Right lobe of liver (tissue), 6 donors: Measurements from ENCODE around the gene KIRREL2. TPM values are rescaled to one million over a fixed set of nuclear protein-coding genes. Genes with fewer than 3 reads are reported as not detected.

Experiments used
- ATAC-seq, 4 donors: fragments of 200-7000 bp; cut with Tn5 transposase; one replicate each; pipeline ENCODE4 v1.9.1; 2020; ENCODE audit warnings: mild to moderate bottlenecking in 4 of 4, moderate library complexity in 4 of 4
- DNase-seq, 3 donors: peaks; one replicate each; pipeline ENCODE4 v3.0.0-alpha.2; 2020
- H3K27ac ChIP-seq, 3 donors: fragments of 200-600 bp; one replicate each; pipeline ENCODE4 v1.8.0; 2022
- H3K27me3 ChIP-seq, 2 donors: fragments of 200-600 bp; one replicate each; pipeline ENCODE4 v1.8.0; 2022
- H3K36me3 ChIP-seq, 4 donors: fragments of 200-600 bp; sonication (generic) in 1 of 4; one replicate each; pipeline versions ENCODE4 v1.5.1 to v1.8.0; 2017 to 2022; ENCODE audit warnings: control low read depth in 1 of 4
- H3K4me1 ChIP-seq, 4 donors: fragments of 200-600 bp; sonication (generic) in 1 of 4; one replicate each; pipeline versions ENCODE4 v1.5.1 to v1.8.0; 2017 to 2022; ENCODE audit warnings: control low read depth in 1 of 4
- H3K4me3 ChIP-seq, 3 donors: fragments of 200-600 bp; one replicate each; pipeline ENCODE4 v1.8.0; 2022
- H3K9me3 ChIP-seq, 4 donors: fragments of 200-600 bp; sonication (generic) in 1 of 4; one replicate each; pipeline versions ENCODE4 v1.5.1 to v1.8.0; 2017 to 2022; ENCODE audit warnings: control low read depth in 1 of 4
- CTCF ChIP-seq, 4 donors: fragments of 200-600 bp in 3 of 4; fragments of 450-650 bp in 1 of 4; IDR thresholded peaks; one replicate each; pipeline versions ENCODE4 v1.5.1 to v1.8.0; 2016 to 2022; ENCODE audit warnings: antibody characterized with exemption in 4 of 4, mild to moderate bottlenecking in 2 of 4
- POLR2A ChIP-seq: fragments of 450-650 bp; IDR thresholded peaks from one replicate; pipeline ENCODE4 v1.6.1; 2017; ENCODE audit warnings: antibody characterized with exemption, mild to moderate bottlenecking
- WGBS: methylation state at CpG from one replicate; pipeline ENCODE4 v1.1.6; 2018; ENCODE audit warnings: low coverage, low lambda C conversion rate; ENCODE audit not compliant: insufficient coverage; ENCODE audit errors: missing lambda C conversion rate; 5-methylcytosine and 5-hydroxymethylcytosine counted together
- intact Hi-C, 2 donors: fragments of 100-400 bp; cut with DNase I; formaldehyde crosslinking; loops; one replicate each; pipeline versions ENCODE4 v1.11.2 to v1.14.1; 2022
- total RNA-seq, 6 experiments: library from RNA; depleted of rRNA in 2 of 6; stranded (reverse); fragments of >200 nt in 2 of 6; fragmentation: NEBNext Ultra II Directional in 3 of 6; extraction: Animal tissue kit (Norgen Biotek cat#: 25700) in 3 of 6; gene quantifications; one replicate each; pipeline versions ENCODE4 v1.1.0 to v1.2.4, GENCODE V29; 2016 to 2023
- donor health status: DM: no; HTN: yes; CAD: no.
- donor health status: DM: no; HTN: no; CAD: no.
- donor health status: DM: no; HTN: no; CAD: no.
- donor health status: DM: no; HTN: yes; CAD: no.
- donor health status: DM: no; HTN: yes; CAD: no.

The KIRREL2 gene
- total RNA-seq, 6 experiments from 2014 or later, result not detected

DNA sequence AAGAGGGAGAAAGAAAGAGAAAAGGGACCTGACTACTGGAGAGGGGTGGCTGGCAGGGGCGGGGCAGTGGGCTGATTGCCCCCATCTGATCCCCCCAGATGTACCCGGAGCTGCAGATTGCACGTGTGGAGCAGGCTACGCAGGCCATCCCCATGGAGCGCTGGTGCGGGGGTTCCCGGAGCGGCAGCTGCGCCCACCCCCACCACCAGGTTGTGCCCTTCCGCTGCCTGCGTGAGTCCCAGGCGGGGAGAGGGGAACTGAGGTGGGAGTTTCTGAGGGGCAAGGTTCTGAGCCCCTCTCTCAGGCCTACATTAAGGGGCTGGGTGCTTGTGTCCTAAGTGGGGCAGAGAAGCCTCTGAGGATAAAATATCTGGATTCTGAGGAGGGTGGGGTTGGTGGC, 14.1 kb downstream of the KIRREL2 start:
- H3K4me3 ChIP-seq, result no peak overlapping the region
- intact Hi-C loops, result no loop called here
- H3K4me1 ChIP-seq, result peaks cover 0 to 14% (median 0%) of the 10 kb centered on the region in 4 donors
- peaks cover 0 to 18% of the 10 kb centered on the region in 2 donors for H3K27me3 ChIP-seq
- 57% methylated on average over 1 of the region's 12 CpGs for WGBS
- no peak overlapping the region for H3K27ac ChIP-seq
- no peaks in the 10 kb centered on the region for H3K36me3 ChIP-seq
- no peaks in the 10 kb centered on the region for H3K9me3 ChIP-seq
- no peak for ATAC-seq
- DNase-seq, result no peak
- no peak for TF ChIP-seq CTCF (IDR thresholded peaks at IDR 0.05)
- no peak for TF ChIP-seq POLR2A

GRCh38 chr19:35871611-35872010, 14.9 kb downstream of the KIRREL2 start:
- no peak for ATAC-seq
- H3K9me3 ChIP-seq, result no peaks in the 10 kb centered on the region
- intact Hi-C loops, result no loop called here
- DNase-seq, result no peak
- H3K4me3 ChIP-seq, result no peak overlapping the region
- no peak overlapping the region for H3K27ac ChIP-seq
- H3K36me3 ChIP-seq, result no peaks in the 10 kb centered on the region
- peaks cover 0 to 14% (median 0%) of the 10 kb centered on the region in 4 donors for H3K4me1 ChIP-seq
- TF ChIP-seq CTCF (IDR thresholded peaks at IDR 0.05), result no peak
- TF ChIP-seq POLR2A, result no peak
- H3K27me3 ChIP-seq, result peaks cover 0 to 18% of the 10 kb centered on the region in 2 donors
- WGBS, result 60% methylated on average over 3 of the region's 12 CpGs

DNA sequence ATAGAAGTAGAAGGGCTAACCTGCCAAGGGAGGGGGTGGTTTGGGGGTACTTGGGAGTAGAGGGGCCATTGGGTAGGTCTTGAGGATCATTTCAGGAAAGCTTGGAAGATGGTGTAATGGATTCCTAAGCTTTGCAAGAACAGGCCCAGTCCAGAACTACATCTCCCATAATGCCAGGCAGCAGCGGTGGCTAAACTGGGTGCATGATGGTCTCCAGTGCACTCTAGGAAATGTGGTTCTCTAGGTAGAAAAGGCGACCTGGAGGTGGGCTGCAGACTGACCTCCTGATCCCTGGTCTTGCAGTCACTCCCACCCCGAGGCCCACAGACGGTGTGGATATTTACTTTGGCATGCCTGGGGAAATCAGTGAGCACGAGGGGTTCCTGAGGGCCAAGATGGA, 15.5 kb downstream of the KIRREL2 start:
- intact Hi-C loops, result no loop called here
- peaks cover 0 to 18% of the 10 kb centered on the region in 2 donors for H3K27me3 ChIP-seq
- no peaks in the 10 kb centered on the region for H3K36me3 ChIP-seq
- peaks cover 0 to 14% (median 0%) of the 10 kb centered on the region in 4 donors for H3K4me1 ChIP-seq
- WGBS, result 68% methylated on average over 4 of the region's 5 CpGs
- DNase-seq (no peak), ATAC-seq (no peak)
- TF ChIP-seq CTCF (IDR thresholded peaks at IDR 0.05) (no peak), POLR2A (no peak)
- no peaks in the 10 kb centered on the region for H3K9me3 ChIP-seq
- no peak overlapping the region for H3K4me3 ChIP-seq
- no peak overlapping the region for H3K27ac ChIP-seq

GRCh38 chr19:35874392-35874930, 17.8 kb downstream of the KIRREL2 start:
- 85% methylated on average over 19 of the region's 32 CpGs for WGBS
- DNase-seq, result no peak
- intact Hi-C loops, result no loop called here
- Histone ChIP-seq H3K36me3 (no peaks in the 10 kb centered on the region), H3K4me1 (peaks cover 0 to 5% (median 0%) of the 10 kb centered on the region in 4 donors), H3K27ac (no peak overlapping the region), H3K27me3 (peaks cover 0 to 17% of the 10 kb centered on the region in 2 donors), H3K4me3 (no peak overlapping the region), H3K9me3 (no peaks in the 10 kb centered on the region)
- ATAC-seq, result no peak
- TF ChIP-seq POLR2A (no peak), CTCF (IDR thresholded peaks at IDR 0.05) (no peak)

DNA sequence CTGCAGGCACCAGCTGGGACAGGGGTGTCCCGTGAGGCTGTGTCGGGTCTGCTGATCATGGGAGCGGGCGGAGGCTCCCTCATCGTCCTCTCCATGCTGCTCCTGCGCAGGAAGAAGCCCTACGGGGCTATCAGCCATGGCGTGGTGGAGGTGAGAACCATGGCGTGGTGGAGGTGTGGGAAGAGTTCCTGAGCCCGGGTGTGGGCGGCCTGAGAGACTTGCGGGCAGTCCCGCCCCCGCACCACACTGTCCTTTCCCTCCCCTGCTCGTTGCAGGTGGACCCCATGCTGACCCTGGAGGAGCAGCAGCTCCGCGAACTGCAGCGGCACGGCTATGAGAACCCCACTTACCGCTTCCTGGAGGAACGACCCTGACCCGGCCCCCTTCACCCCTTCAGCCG, 22.4 kb downstream of the KIRREL2 start:
- H3K4me1 ChIP-seq, result no peaks in the 10 kb centered on the region
- intact Hi-C loops, result loop anchor here in 1 of 2 donors (5.0 kb wide), 1 partner anchor 58 kb away; the partner anchor contains the start of gene LRFN3
- H3K4me3 ChIP-seq, result no peak overlapping the region
- no peak for ATAC-seq
- no peaks in the 10 kb centered on the region for H3K36me3 ChIP-seq
- no peak overlapping the region for H3K27ac ChIP-seq
- DNase-seq, result no peak
- H3K9me3 ChIP-seq, result no peaks in the 10 kb centered on the region
- no peak for TF ChIP-seq CTCF (IDR thresholded peaks at IDR 0.05)
- TF ChIP-seq POLR2A, result no peak
- WGBS, result 20% methylated on average over 2 of the region's 23 CpGs
- H3K27me3 ChIP-seq, result no peaks in the 10 kb centered on the region
